ENCODE data around the gene DUSP22.

DUSP22 gene

GRCh38 chr6:348860-349396 is 56.6 kb downstream of the DUSP22 start:
- H3K27me3 Mint-ChIP-seq (ENCODE audit: low read depth, poor library complexity), result peaks cover 6% of the 10 kb centered on the region

GRCh38 chr6:349491-349921 is 57.2 kb downstream of the DUSP22 start:
- no peak overlapping the region for H3K4me3 Mint-ChIP-seq
- peaks cover 97% of the 10 kb centered on the region for H3K9me3 Mint-ChIP-seq
- DNase-seq, result no peak
- peaks cover 6% of the 10 kb centered on the region for H3K27me3 Mint-ChIP-seq (ENCODE audit: low read depth, poor library complexity)
- peaks cover 33% of the 10 kb centered on the region for H3K36me3 Mint-ChIP-seq (ENCODE audit: low read depth)
- H3K27ac Mint-ChIP-seq, result no peak overlapping the region
- no peak for TF ChIP-seq CTCF (IDR thresholded peaks at IDR 0.05)
- peaks cover 26% of the 10 kb centered on the region for H3K4me1 Mint-ChIP-seq

More at GRCh38 chr6:348860-349396, 56.6 kb downstream of the DUSP22 start:
- Mint-ChIP-seq H3K36me3 (ENCODE audit: low read depth) (peaks cover 39% of the 10 kb centered on the region), H3K4me3 (no peak overlapping the region), H3K4me1 (peaks cover 25% of the 10 kb centered on the region), H3K27ac (no peak overlapping the region), H3K9me3 (peaks cover 97% of the 10 kb centered on the region)
- DNase-seq, result no peak
- no peak for TF ChIP-seq CTCF (IDR thresholded peaks at IDR 0.05)

GRCh38 chr6:350371-350770 is 58.1 kb downstream of the DUSP22 start:
- TF ChIP-seq CTCF (IDR thresholded peaks at IDR 0.05), result no peak
- Mint-ChIP-seq H3K27ac (no peak overlapping the region), H3K4me3 (no peak overlapping the region), H3K27me3 (ENCODE audit: low read depth, poor library complexity) (peaks cover 4% of the 10 kb centered on the region), H3K9me3 (peaks cover 97% of the 10 kb centered on the region), H3K4me1 (peaks cover 33% of the 10 kb centered on the region), H3K36me3 (ENCODE audit: low read depth) (peaks cover 29% of the 10 kb centered on the region)
- DNase-seq, result no peak

- no peak overlapping the region for H3K4me3 Mint-ChIP-seq
- peak overlapping the region; percentile 79 for H3K27ac Mint-ChIP-seq
- DNase-seq, result no peak
- peaks cover 41% of the 10 kb centered on the region for H3K4me1 Mint-ChIP-seq
- H3K27me3 Mint-ChIP-seq (ENCODE audit: low read depth, poor library complexity), result no peaks in the 10 kb centered on the region
- peaks cover 97% of the 10 kb centered on the region for H3K9me3 Mint-ChIP-seq
- peaks cover 21% of the 10 kb centered on the region for H3K36me3 Mint-ChIP-seq (ENCODE audit: low read depth)
- TF ChIP-seq CTCF (IDR thresholded peaks at IDR 0.05), result no peak
These were observed 59.0 kb downstream of the DUSP22 start for GRCh38 chr6:351011-351866.

GRCh38 chr6:351867-352289 is 59.6 kb downstream of the DUSP22 start:
- no peaks in the 10 kb centered on the region for H3K27me3 Mint-ChIP-seq (ENCODE audit: low read depth, poor library complexity)
- H3K4me3 Mint-ChIP-seq, result no peak overlapping the region
- TF ChIP-seq CTCF (IDR thresholded peaks at IDR 0.05), result no peak
- peaks cover 97% of the 10 kb centered on the region for H3K9me3 Mint-ChIP-seq
- DNase-seq, result no peak
- H3K4me1 Mint-ChIP-seq, result peaks cover 41% of the 10 kb centered on the region
- H3K27ac Mint-ChIP-seq, result no peak overlapping the region
- peaks cover 17% of the 10 kb centered on the region for H3K36me3 Mint-ChIP-seq (ENCODE audit: low read depth)

All from nephron progenitor cell (in vitro differentiated cells).